HG02970 (cell line): ENCODE data around the gene PCGF6.

ENCODE experiments used
- ATAC-seq: cut with Tn5 transposase; IDR thresholded peaks from one replicate; pipeline ENCODE4 v1.9.1; 2021; ENCODE audit warnings: mild to moderate bottlenecking, moderate library complexity, moderate number of reproducible peaks; ENCODE audit not compliant: unreplicated experiment, low FRiP score

The PCGF6 gene

DNA sequence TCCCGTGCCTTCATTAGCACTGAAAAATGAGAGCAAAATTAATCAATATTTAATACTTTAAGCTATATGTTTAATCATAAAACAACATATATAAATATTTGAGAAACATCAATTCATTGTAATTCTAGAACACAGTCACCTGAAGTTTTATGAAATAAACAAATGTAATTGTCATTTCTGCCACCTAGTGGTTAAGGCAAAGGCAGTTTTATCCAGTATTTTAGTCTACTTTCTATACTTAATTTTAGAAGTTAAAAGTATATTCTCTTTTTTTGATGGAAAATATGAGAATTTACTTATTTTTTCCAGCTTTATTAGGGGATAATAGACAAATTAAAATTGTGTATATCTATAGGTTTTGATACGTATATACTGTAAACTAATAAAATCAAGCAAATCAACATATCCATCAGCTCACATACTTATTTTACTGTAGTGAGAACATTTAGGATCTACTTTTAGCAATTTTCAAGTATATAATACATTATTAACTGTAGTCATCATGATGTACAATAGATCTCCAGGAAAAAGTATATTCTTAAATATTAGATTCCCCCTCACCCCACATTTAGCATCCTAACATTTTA lies 16.9 kb downstream of the PCGF6 start:
- ATAC-seq = no peak

DNA sequence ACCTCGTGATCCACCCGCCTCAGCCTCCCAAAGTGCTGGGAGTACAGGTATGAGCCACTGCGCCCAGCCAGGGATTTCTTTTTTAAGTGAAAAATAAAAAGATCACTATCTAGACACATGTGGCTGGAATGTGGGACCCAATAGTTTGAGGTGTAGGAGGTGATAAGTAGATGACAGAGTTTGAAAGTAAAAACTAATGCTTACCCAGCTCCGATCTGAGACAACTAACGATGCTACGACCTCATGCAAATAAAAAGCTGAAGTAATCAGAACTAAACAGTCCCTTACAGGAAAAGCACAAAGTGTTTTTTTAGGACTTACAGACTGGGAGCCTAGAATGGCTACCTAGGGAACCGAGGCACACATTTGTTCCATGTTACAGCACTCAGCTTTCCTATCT lies 23.0 kb downstream of the PCGF6 start:
- no peak for ATAC-seq

DNA sequence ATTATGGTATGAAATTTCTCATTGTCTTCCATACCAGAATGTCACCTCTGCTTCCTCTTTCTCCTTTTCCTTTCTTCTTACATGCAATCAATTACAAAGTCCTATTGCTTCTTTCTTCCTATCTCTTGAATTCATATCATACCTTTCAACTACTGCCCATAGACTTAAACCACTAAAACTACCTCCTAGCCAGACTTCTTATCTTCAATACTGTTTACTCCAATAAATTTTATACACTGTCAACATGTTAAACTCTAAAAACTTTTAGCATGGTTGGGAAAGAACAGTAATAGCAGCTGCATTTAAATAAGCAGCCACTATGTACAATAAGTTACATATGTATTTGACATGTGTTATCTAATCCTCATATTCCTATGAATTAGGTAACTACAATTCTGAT lies 34.9 kb downstream of the PCGF6 start:
- no peak for ATAC-seq

DNA sequence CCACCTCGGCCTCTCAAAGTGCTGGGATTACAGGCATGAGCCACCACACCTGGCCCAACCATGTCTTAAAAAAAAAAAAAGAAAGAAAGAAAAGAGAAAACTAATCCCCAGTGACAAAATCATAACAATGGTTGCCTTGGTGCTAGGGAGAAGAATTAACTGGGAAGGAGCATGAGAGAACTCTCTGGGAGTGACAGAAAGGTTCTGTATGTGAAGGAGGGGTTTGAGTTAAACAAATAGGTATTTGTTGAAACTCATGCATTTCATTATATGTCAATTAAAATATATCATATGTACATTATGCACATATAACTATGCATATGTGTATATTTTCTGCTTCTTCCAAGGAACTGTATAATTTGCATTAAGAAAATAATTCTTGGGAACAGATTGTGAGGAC lies 40.7 kb downstream of the PCGF6 start:
- no peak for ATAC-seq

DNA sequence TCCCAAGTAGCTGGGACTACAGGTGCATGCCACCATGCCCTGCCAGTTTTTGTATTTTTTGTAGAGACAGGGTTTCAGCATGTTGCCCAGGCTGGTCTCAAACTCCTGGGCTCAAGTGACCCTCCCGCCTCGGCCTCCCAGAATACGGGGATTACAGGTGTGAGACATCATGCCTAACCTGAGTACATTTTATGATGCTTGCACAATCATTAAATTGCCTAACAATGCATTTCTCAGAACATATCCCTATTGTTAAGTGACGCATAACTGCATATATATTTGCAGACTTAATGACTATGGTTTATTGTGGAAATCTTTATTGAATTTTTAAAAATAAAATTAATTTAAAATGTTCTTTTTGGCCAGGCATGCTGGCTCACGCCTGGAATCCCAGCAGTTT lies 43.3 kb downstream of the PCGF6 start:
- ATAC-seq = no peak

DNA sequence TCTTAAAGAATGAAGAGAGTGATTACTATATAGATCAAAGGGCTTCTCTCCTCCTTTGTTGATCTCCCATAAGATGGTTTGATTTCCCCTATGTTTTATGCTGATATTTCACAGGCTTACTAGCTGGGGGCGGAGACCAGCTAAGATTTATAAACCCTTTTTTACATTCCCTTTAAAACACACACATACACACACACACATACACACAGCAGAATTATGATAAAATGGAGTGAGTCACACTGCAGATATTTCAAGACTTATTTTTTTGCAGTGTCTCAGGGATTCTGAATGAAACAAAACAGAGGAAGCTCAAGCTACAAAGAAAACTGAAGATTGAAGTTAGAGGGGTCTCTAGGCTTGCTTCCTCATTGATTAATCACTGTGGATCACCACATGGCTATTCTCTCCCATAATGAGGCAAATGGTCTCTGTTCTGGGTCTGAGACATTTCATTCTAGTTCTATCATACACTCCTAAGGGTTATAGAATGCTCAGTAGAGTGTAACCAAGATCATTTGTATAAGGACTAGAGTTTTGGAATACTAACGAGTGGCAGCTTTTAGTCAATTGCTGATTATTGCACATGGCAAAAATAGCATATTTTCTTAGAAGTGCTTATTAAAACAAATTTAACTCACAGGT lies 55.4 kb downstream of the PCGF6 start:
- ATAC-seq = no peak

DNA sequence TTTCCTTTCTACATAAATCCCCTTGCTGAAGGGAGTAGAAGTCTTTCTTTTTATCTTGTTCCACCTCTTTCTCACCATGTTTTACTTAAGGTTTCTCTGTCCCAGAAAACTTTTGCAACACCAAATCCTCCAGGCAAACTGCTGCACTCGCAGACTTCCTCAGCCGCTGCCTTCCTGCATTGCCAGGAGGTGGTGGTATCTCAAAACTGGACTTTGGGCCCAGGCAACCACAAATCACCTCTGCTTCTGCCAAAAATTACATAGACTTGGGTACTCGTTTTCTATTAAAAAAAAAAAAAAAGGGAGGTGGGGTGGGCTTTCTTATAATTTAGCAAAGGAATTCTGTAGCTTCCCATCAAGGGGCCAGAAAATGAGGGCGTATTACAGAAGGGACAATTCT lies 59.4 kb downstream of the PCGF6 start:
- no peak for ATAC-seq

DNA sequence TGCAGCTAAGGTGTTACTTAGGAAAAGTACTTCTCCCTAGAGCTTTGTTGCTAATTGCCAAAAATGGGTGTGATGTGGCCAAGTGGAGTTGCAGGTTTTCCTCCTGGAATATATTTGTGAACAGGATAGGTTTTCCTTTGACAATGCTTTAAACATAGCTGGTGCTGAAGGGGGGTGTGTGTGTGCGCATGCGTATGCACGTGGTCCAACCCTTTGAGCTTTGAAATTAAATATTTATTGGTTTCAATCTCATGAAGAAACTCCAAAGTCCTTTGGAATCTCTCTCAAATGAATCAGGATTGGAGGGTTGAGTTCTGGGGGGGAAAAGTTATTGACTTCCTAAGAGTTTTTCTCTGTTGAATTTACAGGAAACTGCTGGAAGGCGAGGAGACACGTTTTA lies 62.9 kb downstream of the PCGF6 start:
- ATAC-seq = no peak

DNA sequence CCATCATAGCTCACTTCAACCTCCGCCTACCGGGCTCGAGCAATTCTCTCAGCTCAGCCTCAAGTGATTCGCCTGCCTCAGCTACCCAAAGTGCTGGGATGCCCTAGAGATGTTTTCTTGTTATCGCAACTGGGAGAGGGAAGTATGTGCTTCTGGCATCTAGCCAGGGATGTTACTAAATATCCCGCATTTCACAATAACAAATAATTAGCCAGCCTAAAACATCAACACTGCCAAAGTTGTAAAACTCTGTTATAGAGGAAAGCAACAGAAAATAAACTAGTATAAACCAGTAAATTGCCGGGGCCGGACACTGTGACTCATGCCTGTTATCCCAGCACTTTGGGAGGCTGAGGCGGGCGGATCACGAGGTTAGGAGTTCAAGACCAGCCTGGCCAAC lies 66.8 kb downstream of the PCGF6 start:
- ATAC-seq = no peak

DNA sequence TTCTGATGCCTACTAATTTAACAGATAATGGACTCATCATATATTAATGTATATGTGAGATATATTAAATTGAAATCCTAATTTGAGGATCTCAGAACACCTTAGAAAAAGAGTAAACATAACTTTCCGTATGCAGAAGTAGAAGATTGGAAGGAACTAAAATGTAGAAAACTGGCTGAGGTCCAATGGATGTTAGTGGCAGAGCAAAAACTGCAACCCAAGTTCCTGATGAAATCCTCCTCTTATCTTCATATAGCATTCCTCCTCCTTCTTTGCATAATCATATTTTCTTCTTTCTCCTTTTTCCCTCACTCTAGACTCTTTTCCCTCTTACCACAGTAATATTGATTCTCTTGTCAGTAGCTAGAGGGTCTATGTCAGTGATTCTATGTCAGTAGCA lies 68.0 kb downstream of the PCGF6 start:
- ATAC-seq = no peak

DNA sequence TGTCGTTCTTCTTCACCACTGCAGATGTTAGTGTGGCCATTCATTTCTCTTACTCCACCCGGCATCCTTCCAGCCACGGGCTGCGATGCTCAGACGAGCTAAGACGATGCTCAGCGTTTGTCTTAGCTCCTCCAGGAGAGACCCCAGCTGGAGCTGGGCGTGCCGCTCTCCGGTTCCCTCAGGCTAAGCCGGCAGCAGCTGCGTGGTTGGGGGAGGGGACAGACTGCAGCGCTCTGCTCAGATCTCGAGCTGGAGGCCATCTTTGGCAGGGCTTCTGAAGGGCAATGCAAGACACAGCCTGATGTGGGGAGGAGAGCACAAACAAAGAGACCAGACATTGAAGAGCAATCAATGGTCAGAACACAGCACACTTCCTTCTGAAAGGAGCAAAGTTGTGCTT lies 69.2 kb downstream of the PCGF6 start:
- no peak for ATAC-seq

DNA sequence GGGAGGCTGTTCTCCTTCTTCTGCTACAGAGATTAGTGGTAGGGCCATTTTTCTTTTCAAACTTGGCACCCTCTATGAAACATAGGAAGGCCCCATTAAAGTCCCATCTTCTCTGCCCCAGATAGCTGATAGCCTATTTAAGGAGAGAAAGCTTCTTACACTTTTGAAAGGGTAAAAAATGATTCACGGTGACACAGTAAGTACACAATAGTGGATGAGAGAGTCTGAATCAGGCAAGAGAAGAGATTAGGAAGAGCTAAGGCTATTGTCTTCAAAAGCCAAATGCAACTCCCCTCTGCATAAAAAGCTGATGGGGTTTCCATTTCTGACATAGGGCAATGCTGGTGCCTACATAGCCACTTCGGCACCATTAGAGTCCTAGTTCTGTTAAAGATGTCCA lies 70.4 kb downstream of the PCGF6 start:
- no peak for ATAC-seq

DNA sequence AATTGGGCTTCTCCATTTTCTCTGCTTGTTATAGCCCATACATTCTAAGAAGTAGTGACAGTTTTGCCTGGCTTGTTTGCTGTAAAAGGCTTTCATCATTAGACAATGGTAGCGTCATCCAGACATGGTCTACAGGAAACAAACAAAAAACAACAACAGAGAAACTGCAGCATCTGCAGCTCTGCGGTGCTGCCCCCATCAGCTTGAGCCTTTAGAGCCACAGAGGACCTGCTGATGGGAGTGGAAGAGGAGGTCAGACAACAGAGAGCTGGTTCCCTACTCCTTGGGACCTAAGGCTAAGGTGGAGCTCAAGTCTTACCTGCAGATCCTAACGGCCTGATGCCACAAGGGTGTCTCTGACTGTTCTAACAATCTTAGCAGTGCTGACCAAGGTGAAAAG lies 70.9 kb downstream of the PCGF6 start:
- no peak for ATAC-seq

DNA sequence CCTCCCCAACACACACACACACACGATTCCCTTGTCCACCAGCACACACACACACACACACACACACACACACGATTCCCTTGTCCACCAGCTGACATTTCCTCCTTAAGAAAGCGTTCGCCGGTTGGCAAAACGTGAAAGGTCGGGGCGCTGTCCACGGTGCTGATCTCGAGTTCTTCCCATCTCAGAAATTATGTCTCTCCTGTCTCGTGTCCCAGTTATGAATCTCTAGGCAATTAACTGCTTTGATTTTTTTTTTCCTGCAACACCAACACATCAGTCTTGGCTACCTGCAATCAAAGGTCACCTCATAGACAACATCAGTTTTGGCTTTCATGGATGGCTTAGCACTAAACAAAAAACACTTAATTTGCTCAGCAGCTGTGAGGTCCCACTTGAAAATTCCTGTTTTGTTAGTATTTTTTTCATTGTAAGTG lies 72.1 kb downstream of the PCGF6 start:
- no peak for ATAC-seq

DNA sequence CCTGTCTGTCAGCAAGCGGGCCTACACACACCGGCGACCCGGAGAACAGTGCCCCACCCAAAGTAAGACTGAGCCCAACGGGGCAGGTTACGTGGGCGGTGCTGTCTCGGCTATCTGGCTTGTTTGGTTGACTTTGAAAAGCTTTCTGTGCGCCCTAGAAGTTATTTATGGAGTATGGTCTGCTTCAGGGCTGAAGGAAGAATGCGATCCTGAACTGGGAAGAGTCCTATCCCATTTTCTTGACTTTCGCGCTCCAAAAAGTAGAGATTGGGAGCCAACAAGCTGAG lies 72.5 kb downstream of the PCGF6 start:
- no peak for ATAC-seq

DNA sequence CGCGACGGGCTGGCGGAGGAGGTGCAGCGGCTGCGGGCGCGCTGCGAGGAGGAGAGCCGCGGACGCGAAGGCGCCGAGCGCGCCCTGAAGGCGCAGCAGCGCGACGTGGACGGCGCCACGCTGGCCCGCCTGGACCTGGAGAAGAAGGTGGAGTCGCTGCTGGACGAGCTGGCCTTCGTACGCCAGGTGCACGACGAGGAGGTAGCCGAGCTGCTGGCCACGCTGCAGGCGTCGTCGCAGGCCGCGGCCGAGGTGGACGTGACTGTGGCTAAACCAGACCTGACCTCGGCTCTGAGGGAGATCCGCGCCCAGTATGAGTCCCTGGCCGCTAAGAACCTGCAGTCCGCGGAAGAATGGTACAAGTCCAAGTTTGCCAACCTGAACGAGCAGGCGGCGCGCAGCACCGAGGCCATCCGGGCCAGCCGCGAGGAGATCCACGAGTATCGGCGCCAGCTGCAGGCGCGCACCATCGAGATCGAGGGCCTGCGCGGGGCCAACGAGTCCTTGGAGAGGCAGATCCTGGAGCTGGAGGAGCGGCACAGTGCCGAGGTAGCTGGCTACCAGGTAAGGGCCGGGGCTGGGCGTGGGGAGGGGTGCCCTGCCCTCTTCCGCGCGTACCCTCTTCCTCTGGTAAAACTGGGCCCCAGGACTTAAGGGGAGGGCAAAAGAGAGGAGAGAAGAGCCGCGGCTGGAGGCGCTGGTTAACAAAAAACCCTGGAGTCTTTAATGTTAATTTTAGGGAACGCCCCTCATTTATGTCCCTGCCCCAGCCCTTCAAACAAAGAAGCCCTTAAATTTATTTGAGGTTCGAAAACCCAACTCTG lies 73.0 kb downstream of the PCGF6 start:
- ATAC-seq = no peak

DNA sequence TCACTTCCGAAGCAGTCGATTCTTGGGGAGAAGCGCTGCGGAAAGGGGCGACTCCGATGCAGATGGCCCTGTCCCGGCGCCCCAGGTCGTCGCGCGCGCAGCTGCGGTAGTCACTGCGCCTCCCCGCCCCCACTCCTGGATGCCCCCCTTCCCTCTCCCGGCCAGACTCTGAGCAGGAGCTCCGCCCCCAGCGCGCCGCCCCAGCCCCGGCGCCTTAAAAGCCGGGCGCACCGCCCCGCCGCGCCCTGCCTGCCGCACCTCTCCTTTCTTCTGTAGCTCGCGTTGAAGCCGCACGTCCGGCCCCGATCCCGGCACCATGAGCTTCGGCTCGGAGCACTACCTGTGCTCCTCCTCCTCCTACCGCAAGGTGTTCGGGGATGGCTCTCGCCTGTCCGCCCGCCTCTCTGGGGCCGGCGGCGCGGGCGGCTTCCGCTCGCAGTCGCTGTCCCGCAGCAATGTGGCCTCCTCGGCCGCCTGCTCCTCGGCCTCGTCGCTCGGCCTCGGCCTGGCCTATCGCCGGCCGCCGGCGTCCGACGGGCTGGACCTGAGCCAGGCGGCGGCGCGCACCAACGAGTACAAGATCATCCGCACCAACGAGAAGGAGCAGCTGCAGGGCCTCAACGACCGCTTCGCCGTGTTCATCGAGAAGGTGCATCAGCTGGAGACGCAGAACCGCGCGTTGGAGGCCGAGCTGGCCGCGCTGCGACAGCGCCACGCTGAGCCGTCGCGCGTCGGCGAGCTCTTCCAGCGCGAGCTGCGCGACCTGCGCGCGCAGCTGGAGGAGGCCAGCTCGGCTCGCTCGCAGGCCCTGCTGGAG lies 73.8 kb downstream of the PCGF6 start, which contains the start of gene INA:
INA (plus strand) TSS at position 243 of the 817 bp plus-strand sequence; CDS start at position 317, 74 bp downstream.
- ATAC-seq = no peak

DNA sequence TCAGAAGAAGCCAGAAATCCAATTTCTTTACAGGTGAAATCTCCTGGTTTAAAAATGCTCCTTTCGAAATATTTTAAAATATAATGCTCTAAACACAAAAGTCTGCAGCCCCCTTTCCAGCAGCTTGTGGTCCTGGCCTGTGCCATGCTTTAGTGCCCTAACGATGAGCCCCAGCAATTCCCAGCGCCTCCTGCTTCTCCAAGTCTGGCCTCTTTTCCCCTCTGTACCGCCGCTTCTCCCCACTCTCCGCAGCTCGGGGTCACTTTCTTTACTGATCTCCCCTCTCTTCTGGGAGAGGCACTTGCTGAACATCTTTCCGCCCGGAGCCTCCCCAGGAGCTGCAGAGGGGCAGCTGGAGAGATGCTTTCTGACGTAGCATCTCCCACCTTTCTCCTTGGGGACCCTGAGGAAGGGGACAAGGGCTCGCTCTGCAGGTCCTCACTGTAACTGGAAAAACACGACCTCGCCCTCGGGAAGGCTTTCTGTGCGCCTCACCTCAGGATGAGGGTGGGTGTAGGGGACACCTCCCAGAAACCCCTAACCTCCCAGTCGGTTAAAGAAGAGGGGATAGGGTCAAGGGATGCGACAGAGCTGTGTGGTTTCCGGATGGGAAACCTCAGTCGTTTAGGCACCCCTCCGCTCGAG lies 74.6 kb downstream of the PCGF6 start:
- no peak for ATAC-seq

DNA sequence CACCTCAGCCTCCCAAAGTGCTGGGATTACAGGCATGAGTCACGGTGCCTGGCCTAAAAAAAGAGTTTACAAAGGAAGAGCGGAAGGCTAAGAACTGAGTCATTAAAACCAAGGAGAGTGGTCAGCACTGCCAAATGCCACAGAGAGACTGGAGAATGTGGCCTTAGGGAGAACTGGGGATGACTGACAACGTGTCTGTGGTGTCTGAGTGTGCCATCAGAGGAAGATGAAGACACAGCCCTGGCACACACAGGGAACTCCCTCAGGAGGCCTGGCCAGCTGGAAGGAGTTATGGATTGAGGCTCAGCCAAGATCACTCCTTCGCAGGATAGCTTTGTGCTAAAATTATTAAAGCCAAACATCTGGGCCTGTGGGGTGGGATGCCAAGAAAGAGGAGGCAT lies 77.9 kb downstream of the PCGF6 start:
- no peak for ATAC-seq

DNA sequence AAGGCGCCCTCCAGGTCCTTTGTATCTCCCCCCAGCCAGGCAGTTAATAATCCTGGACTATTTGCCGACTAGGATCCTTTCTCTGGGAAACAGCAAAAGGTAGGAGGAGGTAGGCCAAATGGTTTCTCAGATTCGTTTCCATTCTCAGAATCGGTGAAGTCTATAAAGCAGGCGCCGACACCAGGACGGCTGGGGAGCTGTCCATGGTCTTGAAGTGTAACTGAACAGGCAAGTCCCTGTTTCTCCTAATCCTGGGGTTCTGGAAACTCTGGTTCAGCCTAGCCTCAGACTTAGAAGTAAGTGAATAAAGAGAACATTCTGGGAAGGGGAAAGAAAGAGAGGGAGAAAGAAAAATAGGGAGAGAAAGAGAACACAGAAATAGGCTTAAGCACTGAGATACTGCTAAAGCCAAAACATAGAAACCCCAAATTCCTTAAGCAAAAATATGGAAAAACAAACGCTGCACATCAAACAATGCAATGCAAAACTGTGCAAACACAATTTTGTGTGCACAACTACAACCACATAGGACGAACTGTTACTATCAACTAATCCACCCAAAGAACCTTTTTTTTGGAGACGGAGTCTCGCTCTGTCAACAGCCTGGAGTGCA lies 85.1 kb downstream of the PCGF6 start:
- ATAC-seq = no peak
